PC-9 (cell line): ENCODE results near the gene EIF4G3. TPM values are rescaled to one million over a fixed set of nuclear protein-coding genes. Genes with fewer than 3 reads are reported as not detected.
"Not testable (repeated sequence)": the region's sequence is repeated elsewhere in the genome, so short reads cannot be mapped to it uniquely, and the experiment has no call there.

Experiments used
- BruUV-seq: library from RNA; stranded (reverse); fragments of 400-500 nt; replicated peaks from 2 replicates; lab custom pipeline; 2021; lab: Mats Ljungman, UMichigan
- CTCF ChIA-PET: fragments of 300-600 bp; sonication (Branson Sonifier 250); formaldehyde crosslinking; loops from one replicate; lab custom pipeline; 2022; ENCODE audit warnings: antibody characterized with exemption; lab: Charles Lee
- POLR2A ChIA-PET: fragments of 300-600 bp; sonication (Branson Sonifier 250); formaldehyde crosslinking; loops from one replicate; lab custom pipeline; 2022; ENCODE audit warnings: antibody characterized with exemption; ENCODE audit not compliant: unreplicated experiment; lab: Charles Lee
- DNase-seq, 2 experiments: peaks; one replicate each; pipeline versions ENCODE4 v3.0.0 to v3.0.0-alpha.2; 2015 to 2022; ENCODE audit warnings: mixed read lengths in 1 of 2
- H2AFZ ChIP-seq: fragments of 200-600 bp; sonication (generic); 2 replicates; pipeline ENCODE4 v1.8.1; 2017; ENCODE audit warnings: antibody characterized with exemption
- H3F3A ChIP-seq: fragments of 200-600 bp; sonication (generic); 2 replicates; pipeline ENCODE4 v1.8.1; 2017; ENCODE audit warnings: antibody characterized with exemption, mild to moderate bottlenecking, low read depth; ENCODE audit not compliant: insufficient read depth
- H3K27ac ChIP-seq: fragments of 200-600 bp; sonication (generic); 2 replicates; pipeline ENCODE4 v1.6.1; 2016; ENCODE audit warnings: mixed run types
- H3K27me3 ChIP-seq: fragments of 200-600 bp; sonication (generic); 2 replicates; pipeline ENCODE4 v1.6.1; 2016; ENCODE audit warnings: low read depth, mixed run types; ENCODE audit not compliant: insufficient read depth
- H3K36me3 ChIP-seq: fragments of 200-600 bp; sonication (generic); 2 replicates; pipeline ENCODE4 v1.6.1; 2016; ENCODE audit warnings: low read depth, mixed run types
- H3K4me1 ChIP-seq: fragments of 200-600 bp; sonication (generic); replicated peaks from 2 replicates; pipeline ENCODE4 v1.6.1; 2016; ENCODE audit warnings: mixed run types; ENCODE audit not compliant: insufficient read depth
- H3K4me2 ChIP-seq: fragments of 200-600 bp; sonication (generic); 2 replicates; pipeline ENCODE4 v1.6.1; 2017; ENCODE audit warnings: mixed run types
- H3K4me3 ChIP-seq: fragments of 200-600 bp; sonication (generic); 2 replicates; pipeline ENCODE4 v1.6.1; 2016; ENCODE audit warnings: mixed run types
- H3K79me2 ChIP-seq: fragments of 200-600 bp; sonication (generic); 2 replicates; pipeline ENCODE4 v1.6.1; 2017; ENCODE audit warnings: low read depth, mixed run types
- H3K9me2 ChIP-seq: fragments of 200-600 bp; sonication (generic); 2 replicates; pipeline ENCODE4 v1.8.1; 2017; ENCODE audit warnings: mild to moderate bottlenecking; ENCODE audit not compliant: insufficient read depth
- H3K9me3 ChIP-seq: fragments of 200-600 bp; sonication (generic); 2 replicates; pipeline ENCODE4 v1.8.1; 2016; ENCODE audit warnings: low read depth; ENCODE audit not compliant: insufficient read depth
- H4K20me1 ChIP-seq: fragments of 200-600 bp; sonication (generic); 2 replicates; pipeline ENCODE4 v1.8.1; 2017; ENCODE audit not compliant: insufficient read depth
- CTCF ChIP-seq: fragments of 200-600 bp; sonication (generic); conservative IDR thresholded peaks from 2 replicates; pipeline ENCODE4 v1.6.1; 2017; ENCODE audit warnings: mixed run types, antibody characterized with exemption, mild to moderate bottlenecking, moderate library complexity
- EZH2 ChIP-seq: fragments of 200-600 bp; sonication (generic); IDR thresholded peaks from 2 replicates; pipeline ENCODE4 v1.8.0; 2017; ENCODE audit warnings: antibody characterized with exemption, low read depth
- intact Hi-C: fragments of 100-400 bp; cut with micrococcal nuclease; formaldehyde crosslinking; loops from one replicate; pipeline ENCODE4 v1.10.0; 2022; ENCODE audit not compliant: unreplicated experiment
- total RNA-seq: library from RNA; stranded (reverse); gene quantifications from 2 replicates; pipeline ENCODE4 v1.2.3, GENCODE V29; 2021

EIF4G3 gene
- total RNA-seq, 1 experiment from 2014 or later, result 63.2 TPM

DNA sequence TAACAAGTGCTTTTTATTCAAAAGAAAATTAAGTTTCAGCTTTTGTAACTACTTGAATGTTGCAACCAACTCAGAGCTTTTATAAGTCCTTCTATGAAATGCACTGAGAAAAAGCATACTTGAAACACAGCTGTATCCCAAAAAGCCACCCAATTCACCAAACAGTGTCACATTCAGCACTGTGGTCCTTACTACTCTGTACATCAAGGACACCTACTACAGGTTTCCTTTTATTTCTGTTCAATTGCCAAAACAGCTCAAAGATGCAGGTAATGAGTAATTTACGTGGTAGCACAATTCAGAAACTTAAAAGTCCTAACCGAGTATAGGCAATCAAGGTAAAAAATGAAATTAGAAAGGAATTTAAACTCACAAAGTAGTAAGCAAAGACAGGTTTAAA is 2.5 kb downstream of the EIF4G3 start:
- CTCF ChIA-PET, result no interaction called here
- no peaks in the 10 kb centered on the region for H3K9me3 ChIP-seq
- no peak for DNase-seq
- H3K4me2 ChIP-seq, result peak overlapping the region; percentile 77
- H3K4me3 ChIP-seq, result peak overlapping the region; percentile 63
- intact Hi-C loops, result loop anchor here (10.0 kb wide), 1 partner anchor 389 kb away; the partner anchor contains the start of gene HP1BP3
- BruUV-seq, result no TSS peak
- H3K36me3 ChIP-seq, result no peaks in the 10 kb centered on the region
- peaks cover 12% of the 10 kb centered on the region; the same call in 1 of the 2 replicates for H3F3A ChIP-seq
- POLR2A ChIA-PET, result interaction anchor here (0.7 kb wide), 1 partner anchor 55 kb away, joined by 3 read pairs; no protein-coding TSS in a partner anchor
- peak overlapping the region; percentile 66; the same call in 1 of the 2 replicates for H2AFZ ChIP-seq
- peaks cover 6% of the 10 kb centered on the region; the same call in 1 of the 2 replicates for H3K4me1 ChIP-seq
- no peak for TF ChIP-seq EZH2
- TF ChIP-seq CTCF, result no peak
- H3K27me3 ChIP-seq, result no peaks in the 10 kb centered on the region
- H4K20me1 ChIP-seq, result peaks cover 21% of the 10 kb centered on the region
- no peaks in the 10 kb centered on the region for H3K9me2 ChIP-seq
- peaks cover 58% of the 10 kb centered on the region for H3K79me2 ChIP-seq
- H3K27ac ChIP-seq, result peak overlapping the region; percentile 84

DNA sequence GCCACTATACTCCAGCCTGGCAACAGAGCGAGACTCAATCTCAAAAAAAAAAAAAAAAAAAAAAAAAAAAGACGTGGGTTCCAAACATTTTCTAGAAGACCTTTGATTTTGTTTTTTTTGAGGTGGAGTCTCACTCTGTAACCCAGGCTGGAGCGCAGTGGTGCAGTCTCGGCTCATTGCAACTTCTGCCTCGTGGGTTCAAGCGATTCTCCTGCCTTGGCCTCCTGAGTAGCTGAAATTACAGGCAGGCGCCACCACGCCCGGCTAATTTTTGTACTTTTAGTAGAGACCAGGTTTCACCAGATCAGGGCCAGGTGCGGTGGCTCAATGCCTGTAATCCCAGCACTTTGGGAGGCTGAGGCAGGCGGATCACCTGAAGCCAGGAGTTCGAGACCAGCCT is 3.6 kb downstream of the EIF4G3 start:
- H3K27ac ChIP-seq, H3K4me2 ChIP-seq, H3K36me3 ChIP-seq, H3K27me3 ChIP-seq, H2AFZ ChIP-seq, H3K4me3 ChIP-seq, DNase-seq, H3K9me3 ChIP-seq, CTCF ChIA-PET, POLR2A ChIA-PET, H3K4me1 ChIP-seq, H3K9me2 ChIP-seq, BruUV-seq: not testable (repeated sequence)
- Histone ChIP-seq H3F3A (peaks cover 12% of the 10 kb centered on the region; the same call in 1 of the 2 replicates), H3K79me2 (peaks cover 68% of the 10 kb centered on the region), H4K20me1 (peaks cover 21% of the 10 kb centered on the region)
- intact Hi-C loops, result loop anchor here (10.0 kb wide), 1 partner anchor 388 kb away; the partner anchor contains the start of gene HP1BP3

- Histone ChIP-seq H4K20me1 (peaks cover 21% of the 10 kb centered on the region), H3F3A (peaks cover 12% of the 10 kb centered on the region; the same call in 1 of the 2 replicates), H3K79me2 (peaks cover 86% of the 10 kb centered on the region)
- H3K9me2 ChIP-seq, BruUV-seq, H3K27me3 ChIP-seq, CTCF ChIA-PET, DNase-seq, H3K4me3 ChIP-seq, H3K36me3 ChIP-seq, H2AFZ ChIP-seq, H3K4me2 ChIP-seq, POLR2A ChIA-PET, H3K4me1 ChIP-seq, H3K9me3 ChIP-seq, H3K27ac ChIP-seq: not testable (repeated sequence)
- intact Hi-C loops, result loop anchor here (10.0 kb wide), 1 partner anchor 386 kb away; the partner anchor contains the start of gene HP1BP3
Measured at GRCh38 chr1:21170837-21171236, 5.9 kb downstream of the EIF4G3 start.

DNA sequence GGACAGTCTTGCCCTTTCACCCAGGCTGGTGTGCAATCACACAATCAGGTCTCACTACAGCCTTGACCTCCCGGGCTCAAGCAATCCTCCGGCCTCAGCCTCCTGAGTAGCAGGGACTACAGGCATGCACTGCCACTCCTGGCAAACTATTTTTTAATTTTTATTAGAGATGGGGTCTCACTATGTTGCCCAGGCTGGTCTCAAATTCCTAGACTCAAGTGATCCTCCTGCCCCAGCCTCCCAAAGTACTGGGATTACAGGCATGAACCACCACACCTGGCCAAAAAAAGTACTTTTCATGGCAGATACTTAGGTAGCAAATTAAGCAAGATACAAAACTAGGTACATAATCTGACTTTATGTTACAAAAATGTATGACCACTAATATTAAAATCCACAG is 8.3 kb downstream of the EIF4G3 start:
- Histone ChIP-seq H3K4me2 (no peak overlapping the region), H3K27ac (no peak overlapping the region), H3K9me3 (no peaks in the 10 kb centered on the region), H3F3A (no peaks in the 10 kb centered on the region), H3K79me2 (peaks cover 86% of the 10 kb centered on the region), H3K36me3 (peaks cover 4% of the 10 kb centered on the region; the same call in 1 of the 2 replicates), H3K9me2 (no peaks in the 10 kb centered on the region), H3K4me3 (no peak overlapping the region), H3K4me1 (no peaks in the 10 kb centered on the region), H3K27me3 (no peaks in the 10 kb centered on the region), H4K20me1 (peaks cover 28% of the 10 kb centered on the region), H2AFZ (no peak overlapping the region)
- POLR2A ChIA-PET, result no interaction called here
- intact Hi-C loops, result no loop called here
- BruUV-seq, result no TSS peak
- CTCF ChIA-PET, result no interaction called here
- no peak for DNase-seq
- TF ChIP-seq CTCF, result no peak
- TF ChIP-seq EZH2, result no peak
